Neural cell (in vitro differentiated cells): ENCODE results near the gene COLEC12. TPM values are rescaled to one million over a fixed set of nuclear protein-coding genes. Genes with fewer than 3 reads are reported as not detected.

ENCODE experiments used
- H2AFZ ChIP-seq: fragments of 200-600, 300-800 bp; sonication (generic), shearing (Covaris generic); 2 replicates; pipeline ENCODE4 v1.6.0; 2014; ENCODE audit warnings: low read depth, mild to moderate bottlenecking, antibody characterized with exemption, low read length, moderate library complexity
- H3F3A ChIP-seq: fragments of 200-600 bp; shearing (Covaris generic); 2 replicates; pipeline ENCODE4 v1.6.1; 2016; ENCODE audit warnings: mild to moderate bottlenecking, moderate library complexity, mixed read lengths, antibody characterized with exemption, low read length; ENCODE audit not compliant: insufficient read depth, poor library complexity, severe bottlenecking
- H3K27ac ChIP-seq: fragments of 200-600, 300-800 bp; sonication (generic), shearing (Covaris generic); 2 replicates; pipeline ENCODE4 v1.5.1; 2014; ENCODE audit warnings: mild to moderate bottlenecking, low read length, moderate library complexity
- H3K27me3 ChIP-seq: fragments of 300-800, 200-600 bp; sonication (generic), shearing (Covaris generic); 2 replicates; pipeline ENCODE4 v1.6.0; 2014; ENCODE audit warnings: mild to moderate bottlenecking, low read depth, low read length, moderate library complexity; ENCODE audit not compliant: insufficient read depth
- H3K36me3 ChIP-seq: fragments of 300-800, 200-600 bp; sonication (generic), shearing (Covaris generic); 2 replicates; pipeline ENCODE4 v1.5.1; 2014; ENCODE audit warnings: mild to moderate bottlenecking, antibody characterized with exemption, low read length, moderate library complexity; ENCODE audit not compliant: insufficient read depth
- H3K4me2 ChIP-seq: fragments of 300-800, 200-600 bp; sonication (generic), shearing (Covaris generic); 2 replicates; pipeline ENCODE4 v1.6.0; 2014; ENCODE audit warnings: mild to moderate bottlenecking, low read length
- H3K4me3 ChIP-seq: fragments of 300-800, 200-600 bp; sonication (generic), shearing (Covaris generic); 2 replicates; pipeline ENCODE4 v1.5.1; 2014; ENCODE audit warnings: mild to moderate bottlenecking, low read length, moderate library complexity
- H3K79me2 ChIP-seq: fragments of 200-600 bp; shearing (Covaris generic); replicated peaks from 2 replicates; pipeline ENCODE4 v1.6.0; 2014; ENCODE audit warnings: mild to moderate bottlenecking, low read length, moderate library complexity; ENCODE audit not compliant: insufficient read depth
- H3K9ac ChIP-seq: fragments of 300-800, 200-600 bp; sonication (generic), shearing (Covaris generic); 2 replicates; pipeline ENCODE4 v1.6.1; 2016; ENCODE audit warnings: mild to moderate bottlenecking, low read length, mixed read lengths
- H3K9me2 ChIP-seq: fragments of 200-600 bp; shearing (Covaris generic); 2 replicates; pipeline ENCODE4 v1.6.1; 2016; ENCODE audit warnings: mild to moderate bottlenecking, low read length, mixed read lengths; ENCODE audit not compliant: insufficient read depth
- H3K9me3 ChIP-seq: fragments of 200-600, 300-800 bp; sonication (generic), shearing (Covaris generic); 2 replicates; pipeline ENCODE4 v1.6.1; 2016; ENCODE audit warnings: mild to moderate bottlenecking, mixed run types, low read length, moderate library complexity, mixed read lengths
- H4K20me1 ChIP-seq: fragments of 200-600 bp; shearing (Covaris generic); 2 replicates; pipeline ENCODE4 v1.6.1; 2016; ENCODE audit warnings: mild to moderate bottlenecking, mixed run types; ENCODE audit not compliant: insufficient read depth
- EP300 ChIP-seq: fragments of 450-650 bp; conservative IDR thresholded peaks from 2 replicates; pipeline ENCODE4 v1.6.1; 2014; ENCODE audit warnings: antibody characterized with exemption, mild to moderate bottlenecking, moderate library complexity; ENCODE audit not compliant: poor library complexity, severe bottlenecking
- EZH2 ChIP-seq: fragments of 200-600, 300-800 bp; shearing (Covaris generic), sonication (generic); IDR thresholded peaks from 2 replicates; pipeline ENCODE4 v1.6.1; 2014; ENCODE audit warnings: antibody characterized with exemption, low read length, borderline replicate concordance, mild to moderate bottlenecking; ENCODE audit not compliant: insufficient read depth, poor library complexity, severe bottlenecking
- MXI1 ChIP-seq: fragments of 450-650 bp; conservative IDR thresholded peaks from 2 replicates; pipeline ENCODE4 v1.6.1; 2014; ENCODE audit warnings: antibody characterized with exemption, mild to moderate bottlenecking; ENCODE audit not compliant: poor library complexity, severe bottlenecking
- POLR2AphosphoS5 ChIP-seq: IDR thresholded peaks from 2 replicates; pipeline ENCODE4 v1.6.1; 2012
- RAD21 ChIP-seq: fragments of 450-650 bp; conservative IDR thresholded peaks from 2 replicates; pipeline ENCODE4 v1.6.1; 2014; ENCODE audit warnings: antibody characterized with exemption, mild to moderate bottlenecking, moderate library complexity
- SMC3 ChIP-seq: fragments of 450-650 bp; conservative IDR thresholded peaks from 2 replicates; pipeline ENCODE4 v1.6.1; 2014; ENCODE audit warnings: antibody characterized with exemption, mild to moderate bottlenecking, moderate library complexity; ENCODE audit not compliant: poor library complexity
- TAF1 ChIP-seq: IDR thresholded peaks from 2 replicates; pipeline ENCODE4 v1.6.1; 2012; ENCODE audit warnings: low read depth
- polyA plus RNA-seq: library from polyadenylated mRNA; depleted of rRNA; stranded (reverse); fragments of >200 nt; gene quantifications from 2 replicates; pipeline ENCODE4 v1.2.3, GENCODE V29; 2014
- TF ChIP-seq, protein P1 (sequence below): fragments of 450-650 bp; IDR thresholded peaks from 2 replicates; pipeline ENCODE4 v1.5.1; 2014; ENCODE audit warnings: antibody characterized with exemption, mild to moderate bottlenecking, moderate library complexity; ENCODE audit not compliant: poor library complexity, severe bottlenecking
- TF ChIP-seq, protein P2 (sequence below): IDR thresholded peaks from 2 replicates; pipeline ENCODE4 v1.6.1; 2012; ENCODE audit warnings: borderline replicate concordance

COLEC12 gene
- polyA plus RNA-seq, 1 donor from 2014 or later, result 0.42 TPM

GRCh38 chr18:413233-413632, 87.3 kb downstream of the COLEC12 start (continued):
- TF ChIP-seq SMC3, result no peak

DNA sequence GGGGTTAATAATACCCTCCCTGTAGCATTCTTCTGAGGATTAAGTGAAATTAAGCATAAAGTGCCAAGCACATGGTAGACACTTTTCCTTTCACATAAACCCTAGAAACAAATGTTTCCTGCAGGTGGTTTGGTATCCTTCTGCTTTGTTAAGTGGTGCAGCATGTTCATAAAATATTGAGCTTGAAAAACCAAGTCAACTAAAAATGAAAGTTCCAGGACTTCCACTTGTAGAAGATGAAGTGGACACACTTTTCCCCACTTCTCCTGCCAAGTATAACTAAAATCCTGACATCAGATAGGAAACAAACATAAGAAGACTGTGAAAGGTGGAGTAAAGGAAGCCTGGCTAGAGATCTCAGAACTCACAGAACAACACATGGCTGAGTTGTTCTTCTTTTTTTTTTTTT, 90.5 kb downstream of the COLEC12 start:
- no peaks in the 10 kb centered on the region for H3K27me3 ChIP-seq
- no peaks in the 10 kb centered on the region for H3K36me3 ChIP-seq
- no peak for TF ChIP-seq RAD21
- no peak for TF ChIP-seq EP300
- TF ChIP-seq, protein P1, sequence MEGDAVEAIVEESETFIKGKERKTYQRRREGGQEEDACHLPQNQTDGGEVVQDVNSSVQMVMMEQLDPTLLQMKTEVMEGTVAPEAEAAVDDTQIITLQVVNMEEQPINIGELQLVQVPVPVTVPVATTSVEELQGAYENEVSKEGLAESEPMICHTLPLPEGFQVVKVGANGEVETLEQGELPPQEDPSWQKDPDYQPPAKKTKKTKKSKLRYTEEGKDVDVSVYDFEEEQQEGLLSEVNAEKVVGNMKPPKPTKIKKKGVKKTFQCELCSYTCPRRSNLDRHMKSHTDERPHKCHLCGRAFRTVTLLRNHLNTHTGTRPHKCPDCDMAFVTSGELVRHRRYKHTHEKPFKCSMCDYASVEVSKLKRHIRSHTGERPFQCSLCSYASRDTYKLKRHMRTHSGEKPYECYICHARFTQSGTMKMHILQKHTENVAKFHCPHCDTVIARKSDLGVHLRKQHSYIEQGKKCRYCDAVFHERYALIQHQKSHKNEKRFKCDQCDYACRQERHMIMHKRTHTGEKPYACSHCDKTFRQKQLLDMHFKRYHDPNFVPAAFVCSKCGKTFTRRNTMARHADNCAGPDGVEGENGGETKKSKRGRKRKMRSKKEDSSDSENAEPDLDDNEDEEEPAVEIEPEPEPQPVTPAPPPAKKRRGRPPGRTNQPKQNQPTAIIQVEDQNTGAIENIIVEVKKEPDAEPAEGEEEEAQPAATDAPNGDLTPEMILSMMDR, result no peak
- TF ChIP-seq EZH2, result no peak
- TF ChIP-seq, protein P2, sequence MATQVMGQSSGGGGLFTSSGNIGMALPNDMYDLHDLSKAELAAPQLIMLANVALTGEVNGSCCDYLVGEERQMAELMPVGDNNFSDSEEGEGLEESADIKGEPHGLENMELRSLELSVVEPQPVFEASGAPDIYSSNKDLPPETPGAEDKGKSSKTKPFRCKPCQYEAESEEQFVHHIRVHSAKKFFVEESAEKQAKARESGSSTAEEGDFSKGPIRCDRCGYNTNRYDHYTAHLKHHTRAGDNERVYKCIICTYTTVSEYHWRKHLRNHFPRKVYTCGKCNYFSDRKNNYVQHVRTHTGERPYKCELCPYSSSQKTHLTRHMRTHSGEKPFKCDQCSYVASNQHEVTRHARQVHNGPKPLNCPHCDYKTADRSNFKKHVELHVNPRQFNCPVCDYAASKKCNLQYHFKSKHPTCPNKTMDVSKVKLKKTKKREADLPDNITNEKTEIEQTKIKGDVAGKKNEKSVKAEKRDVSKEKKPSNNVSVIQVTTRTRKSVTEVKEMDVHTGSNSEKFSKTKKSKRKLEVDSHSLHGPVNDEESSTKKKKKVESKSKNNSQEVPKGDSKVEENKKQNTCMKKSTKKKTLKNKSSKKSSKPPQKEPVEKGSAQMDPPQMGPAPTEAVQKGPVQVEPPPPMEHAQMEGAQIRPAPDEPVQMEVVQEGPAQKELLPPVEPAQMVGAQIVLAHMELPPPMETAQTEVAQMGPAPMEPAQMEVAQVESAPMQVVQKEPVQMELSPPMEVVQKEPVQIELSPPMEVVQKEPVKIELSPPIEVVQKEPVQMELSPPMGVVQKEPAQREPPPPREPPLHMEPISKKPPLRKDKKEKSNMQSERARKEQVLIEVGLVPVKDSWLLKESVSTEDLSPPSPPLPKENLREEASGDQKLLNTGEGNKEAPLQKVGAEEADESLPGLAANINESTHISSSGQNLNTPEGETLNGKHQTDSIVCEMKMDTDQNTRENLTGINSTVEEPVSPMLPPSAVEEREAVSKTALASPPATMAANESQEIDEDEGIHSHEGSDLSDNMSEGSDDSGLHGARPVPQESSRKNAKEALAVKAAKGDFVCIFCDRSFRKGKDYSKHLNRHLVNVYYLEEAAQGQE, result no peak
- no peak for TF ChIP-seq POLR2AphosphoS5
- TF ChIP-seq SMC3, result no peak
- TF ChIP-seq TAF1, result no peak
- TF ChIP-seq MXI1, result no peak
- no peak overlapping the region for H3K9ac ChIP-seq
- no peaks in the 10 kb centered on the region for H3K79me2 ChIP-seq
- no peaks in the 10 kb centered on the region for H3F3A ChIP-seq
- H3K9me2 ChIP-seq, result no peaks in the 10 kb centered on the region
- no peaks in the 10 kb centered on the region for H4K20me1 ChIP-seq
- H2AFZ ChIP-seq, result no peak overlapping the region
- H3K4me2 ChIP-seq, result no peak overlapping the region
- H3K4me3 ChIP-seq, result no peak overlapping the region
- no peaks in the 10 kb centered on the region for H3K9me3 ChIP-seq
- no peak overlapping the region for H3K27ac ChIP-seq

- no peaks in the 10 kb centered on the region for H3K27me3 ChIP-seq
- no peak overlapping the region for H3K4me2 ChIP-seq
- no peaks in the 10 kb centered on the region for H3K36me3 ChIP-seq
- H4K20me1 ChIP-seq, result no peaks in the 10 kb centered on the region
- no peak overlapping the region for H3K27ac ChIP-seq
- H3K79me2 ChIP-seq, result no peaks in the 10 kb centered on the region
- no peak overlapping the region for H3K4me3 ChIP-seq
- H3K9ac ChIP-seq, result no peak overlapping the region
- H3K9me3 ChIP-seq, result no peaks in the 10 kb centered on the region
- H3F3A ChIP-seq, result no peaks in the 10 kb centered on the region
- TF ChIP-seq MXI1, result no peak
- no peak for TF ChIP-seq EP300
- no peak for TF ChIP-seq SMC3
- TF ChIP-seq EZH2, result no peak
- TF ChIP-seq TAF1, result no peak
- TF ChIP-seq, protein P1, result no peak
- TF ChIP-seq, protein P2, result no peak
- TF ChIP-seq POLR2AphosphoS5, result no peak
- H3K9me2 ChIP-seq, result no peaks in the 10 kb centered on the region
- no peak overlapping the region for H2AFZ ChIP-seq
These were observed 92.1 kb downstream of the COLEC12 start for GRCh38 chr18:408367-408766.
